Activated CD4-positive, alpha-beta T cell treated with anti-CD3 and anti-CD28 coated beads, Interleukin-2, amount 10 ng/mL, durations not matched to agents 24 days and 14 days (primary cell): ENCODE data around the gene SLC35A5. TPM values are rescaled to one million over a fixed set of nuclear protein-coding genes. Genes with fewer than 3 reads are reported as not detected.

Experiments
- DNase-seq: peaks from one replicate; pipeline ENCODE4 v3.0.0; 2022
- H3K27ac Mint-ChIP-seq: one replicate; pipeline ENCODE4 v1.8.0; 2022; ENCODE audit warnings: mild to moderate bottlenecking, mixed read lengths
- H3K27me3 Mint-ChIP-seq: one replicate; pipeline ENCODE4 v1.8.0; 2022; ENCODE audit warnings: mixed read lengths
- H3K36me3 Mint-ChIP-seq: one replicate; pipeline ENCODE4 v1.8.0; 2022; ENCODE audit warnings: low read depth, mild to moderate bottlenecking, mixed read lengths
- H3K4me1 Mint-ChIP-seq: one replicate; pipeline ENCODE4 v1.8.0; 2021; ENCODE audit warnings: mixed read lengths
- H3K4me3 Mint-ChIP-seq: one replicate; pipeline ENCODE4 v1.8.0; 2022; ENCODE audit warnings: mild to moderate bottlenecking, moderate library complexity, mixed read lengths
- H3K9me3 Mint-ChIP-seq: one replicate; pipeline ENCODE4 v1.8.0; 2021; ENCODE audit warnings: mixed read lengths
- intact Hi-C: fragments of 100-400 bp; cut with micrococcal nuclease; formaldehyde crosslinking; loops from one replicate; pipeline ENCODE4 v1.15.1; 2023
- total RNA-seq: library from RNA; stranded (reverse); gene quantifications from 2 replicates; pipeline ENCODE4 v1.2.3, GENCODE V29; 2022

Gene SLC35A5
- total RNA-seq, 1 donor from 2014 or later, result 15.5 TPM

GRCh38 chr3:112587336-112587735, 25.5 kb downstream of the SLC35A5 start:
- H3K36me3 Mint-ChIP-seq, result peaks cover 52% of the 10 kb centered on the region
- no peaks in the 10 kb centered on the region for H3K27me3 Mint-ChIP-seq
- H3K9me3 Mint-ChIP-seq, result no peaks in the 10 kb centered on the region
- H3K4me3 Mint-ChIP-seq, result no peak overlapping the region
- no peak overlapping the region for H3K27ac Mint-ChIP-seq
- no peak for DNase-seq
- H3K4me1 Mint-ChIP-seq, result peaks cover 6% of the 10 kb centered on the region
- intact Hi-C loops, result no loop called here

GRCh38 chr3:112593258-112593657, 31.4 kb downstream of the SLC35A5 start:
- Mint-ChIP-seq H3K27ac (no peak overlapping the region), H3K36me3 (peaks cover 35% of the 10 kb centered on the region)
- intact Hi-C loops, result no loop called here

GRCh38 chr3:112594856-112595255, 33.0 kb downstream of the SLC35A5 start:
- H3K36me3 Mint-ChIP-seq, result peaks cover 27% of the 10 kb centered on the region
- no peak overlapping the region for H3K27ac Mint-ChIP-seq
- intact Hi-C loops, result no loop called here
- DNase-seq, result no peak
- no peaks in the 10 kb centered on the region for H3K27me3 Mint-ChIP-seq
- H3K9me3 Mint-ChIP-seq, result no peaks in the 10 kb centered on the region
- no peak overlapping the region for H3K4me3 Mint-ChIP-seq
- no peaks in the 10 kb centered on the region for H3K4me1 Mint-ChIP-seq

More at GRCh38 chr3:112593258-112593657, 31.4 kb downstream of the SLC35A5 start:
- H3K27me3 Mint-ChIP-seq, result no peaks in the 10 kb centered on the region
- H3K4me1 Mint-ChIP-seq, result no peaks in the 10 kb centered on the region
- H3K4me3 Mint-ChIP-seq, result no peak overlapping the region
- H3K9me3 Mint-ChIP-seq, result no peaks in the 10 kb centered on the region
- no peak for DNase-seq

- no peak overlapping the region for H3K27ac Mint-ChIP-seq
- intact Hi-C loops, result no loop called here
- H3K4me3 Mint-ChIP-seq, result no peak overlapping the region
- no peaks in the 10 kb centered on the region for H3K9me3 Mint-ChIP-seq
- H3K36me3 Mint-ChIP-seq, result peaks cover 6% of the 10 kb centered on the region
- no peak for DNase-seq
- H3K4me1 Mint-ChIP-seq, result peaks cover 7% of the 10 kb centered on the region
- H3K27me3 Mint-ChIP-seq, result no peaks in the 10 kb centered on the region
Measured at GRCh38 chr3:112597945-112598344, 36.1 kb downstream of the SLC35A5 start.

GRCh38 chr3:112598731-112599130, 36.9 kb downstream of the SLC35A5 start:
- H3K4me1 Mint-ChIP-seq, result peaks cover 9% of the 10 kb centered on the region
- intact Hi-C loops, result no loop called here
- H3K27me3 Mint-ChIP-seq, result no peaks in the 10 kb centered on the region
- no peaks in the 10 kb centered on the region for H3K9me3 Mint-ChIP-seq
- H3K4me3 Mint-ChIP-seq, result no peak overlapping the region
- no peak overlapping the region for H3K27ac Mint-ChIP-seq
- peaks cover 4% of the 10 kb centered on the region for H3K36me3 Mint-ChIP-seq
- no peak for DNase-seq

- Mint-ChIP-seq H3K9me3 (no peaks in the 10 kb centered on the region), H3K27me3 (peaks cover 5% of the 10 kb centered on the region), H3K4me3 (no peak overlapping the region), H3K4me1 (peaks cover 14% of the 10 kb centered on the region), H3K27ac (no peak overlapping the region), H3K36me3 (no peaks in the 10 kb centered on the region)
- peak; percentile 16 for DNase-seq
- intact Hi-C loops, result no loop called here
Measured at GRCh38 chr3:112602217-112602838, 40.5 kb downstream of the SLC35A5 start.

- peaks cover 14% of the 10 kb centered on the region for H3K4me1 Mint-ChIP-seq
- no peaks in the 10 kb centered on the region for H3K36me3 Mint-ChIP-seq
- peaks cover 14% of the 10 kb centered on the region for H3K27me3 Mint-ChIP-seq
- intact Hi-C loops, result no loop called here
- peak; percentile 47 for DNase-seq
- no peak overlapping the region for H3K4me3 Mint-ChIP-seq
- H3K27ac Mint-ChIP-seq, result no peak overlapping the region
- no peaks in the 10 kb centered on the region for H3K9me3 Mint-ChIP-seq
Measured at GRCh38 chr3:112604536-112604935, 42.7 kb downstream of the SLC35A5 start.

- peak; percentile 60 for DNase-seq
- Mint-ChIP-seq H3K27ac (no peak overlapping the region), H3K27me3 (peaks cover 14% of the 10 kb centered on the region), H3K9me3 (no peaks in the 10 kb centered on the region), H3K4me3 (no peak overlapping the region), H3K4me1 (peaks cover 14% of the 10 kb centered on the region), H3K36me3 (no peaks in the 10 kb centered on the region)
- intact Hi-C loops, result no loop called here
Measured at GRCh38 chr3:112605285-112605684, 43.4 kb downstream of the SLC35A5 start.

- intact Hi-C loops, result no loop called here
- Mint-ChIP-seq H3K36me3 (no peaks in the 10 kb centered on the region), H3K9me3 (no peaks in the 10 kb centered on the region), H3K27me3 (peaks cover 15% of the 10 kb centered on the region), H3K4me3 (no peak overlapping the region), H3K27ac (no peak overlapping the region), H3K4me1 (peaks cover 14% of the 10 kb centered on the region)
- DNase-seq, result no peak
Measured at GRCh38 chr3:112606098-112606497, 44.3 kb downstream of the SLC35A5 start.

GRCh38 chr3:112607863-112608262, 46.0 kb downstream of the SLC35A5 start:
- Mint-ChIP-seq H3K4me3 (no peak overlapping the region), H3K9me3 (no peaks in the 10 kb centered on the region), H3K36me3 (no peaks in the 10 kb centered on the region), H3K27me3 (peaks cover 19% of the 10 kb centered on the region), H3K27ac (no peak overlapping the region), H3K4me1 (peaks cover 6% of the 10 kb centered on the region)
- no peak for DNase-seq
- intact Hi-C loops, result no loop called here

GRCh38 chr3:112610121-112610520, 48.3 kb downstream of the SLC35A5 start:
- Mint-ChIP-seq H3K36me3 (no peaks in the 10 kb centered on the region), H3K4me3 (no peak overlapping the region), H3K27ac (no peak overlapping the region), H3K9me3 (no peaks in the 10 kb centered on the region), H3K4me1 (peaks cover under 1% of the 10 kb centered on the region), H3K27me3 (peaks cover 19% of the 10 kb centered on the region)
- DNase-seq, result peak; percentile 30
- intact Hi-C loops, result no loop called here

- DNase-seq, result peak; percentile 52
- Mint-ChIP-seq H3K27ac (no peak overlapping the region), H3K4me3 (no peak overlapping the region), H3K4me1 (no peaks in the 10 kb centered on the region), H3K36me3 (no peaks in the 10 kb centered on the region), H3K9me3 (no peaks in the 10 kb centered on the region), H3K27me3 (peaks cover 20% of the 10 kb centered on the region)
- intact Hi-C loops, result no loop called here
Measured at GRCh38 chr3:112611752-112612515, 50.1 kb downstream of the SLC35A5 start.

- no peak overlapping the region for H3K4me3 Mint-ChIP-seq
- peaks cover 6% of the 10 kb centered on the region for H3K27me3 Mint-ChIP-seq
- intact Hi-C loops, result no loop called here
- no peaks in the 10 kb centered on the region for H3K9me3 Mint-ChIP-seq
- H3K27ac Mint-ChIP-seq, result no peak overlapping the region
- H3K36me3 Mint-ChIP-seq, result no peaks in the 10 kb centered on the region
- no peaks in the 10 kb centered on the region for H3K4me1 Mint-ChIP-seq
- DNase-seq, result peak; percentile 23
Measured at GRCh38 chr3:112615989-112616731, 54.3 kb downstream of the SLC35A5 start.

- Mint-ChIP-seq H3K27ac (no peak overlapping the region), H3K4me1 (no peaks in the 10 kb centered on the region), H3K9me3 (no peaks in the 10 kb centered on the region), H3K4me3 (no peak overlapping the region), H3K36me3 (no peaks in the 10 kb centered on the region), H3K27me3 (peaks cover 4% of the 10 kb centered on the region)
- DNase-seq, result peak; percentile 49
- intact Hi-C loops, result no loop called here
Measured at GRCh38 chr3:112617285-112617684, 55.4 kb downstream of the SLC35A5 start.
